ENCODE measurements around the gene RPS16. TPM values are rescaled to one million over a fixed set of nuclear protein-coding genes. Genes with fewer than 3 reads are reported as not detected.
A peak's percentile ranks its signal among the peaks of the same experiment; 100 is the strongest.
"Not testable (repeated sequence)": the region's sequence is repeated elsewhere in the genome, so short reads cannot be mapped to it uniquely, and the experiment has no call there.

The RPS16 gene
- total RNA-seq, 1 donor from 2014 or later: 2,151 TPM

DNA sequence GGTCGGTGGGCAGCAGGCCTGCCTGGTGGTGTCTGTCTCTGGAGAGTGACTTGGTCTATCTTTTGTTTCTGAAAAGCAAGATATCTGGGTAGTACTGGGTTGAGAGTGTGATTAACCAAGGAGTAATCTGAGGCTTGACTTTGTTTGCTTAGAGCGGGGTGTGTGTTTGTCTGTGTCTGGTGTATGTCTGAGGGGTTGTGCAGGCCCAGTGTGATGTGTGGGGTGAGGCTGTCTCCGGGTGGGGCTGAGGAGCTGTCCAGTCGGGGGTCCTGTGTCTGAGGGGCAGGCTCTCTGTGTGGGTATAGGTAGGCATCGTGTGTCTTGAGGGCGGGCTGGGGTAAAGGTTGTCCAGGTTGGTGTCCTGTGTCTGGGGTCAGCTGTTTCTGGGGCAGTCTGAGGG is 33.8 kb upstream of the RPS16 start:
- no peaks in the 10 kb centered on the region for H3K9me3 Mint-ChIP-seq (ENCODE audit: unreplicated experiment)
- peaks cover 62% of the 10 kb centered on the region for H3K36me3 Mint-ChIP-seq (ENCODE audit: low read depth, unreplicated experiment)
- DNase-seq (ENCODE audit: low spot score): no peak
- peaks cover 11% of the 10 kb centered on the region for H3K27me3 Mint-ChIP-seq (ENCODE audit: unreplicated experiment)
- peaks cover 8% of the 10 kb centered on the region for H3K4me1 Mint-ChIP-seq (ENCODE audit: unreplicated experiment)
- H3K4me3 Mint-ChIP-seq (ENCODE audit: unreplicated experiment): peak overlapping the region; percentile 8
- TF ChIP-seq CTCF (IDR thresholded peaks at IDR 0.05; ENCODE audit: unreplicated experiment): no peak
- H3K27ac Mint-ChIP-seq (ENCODE audit: unreplicated experiment): no peak overlapping the region

DNA sequence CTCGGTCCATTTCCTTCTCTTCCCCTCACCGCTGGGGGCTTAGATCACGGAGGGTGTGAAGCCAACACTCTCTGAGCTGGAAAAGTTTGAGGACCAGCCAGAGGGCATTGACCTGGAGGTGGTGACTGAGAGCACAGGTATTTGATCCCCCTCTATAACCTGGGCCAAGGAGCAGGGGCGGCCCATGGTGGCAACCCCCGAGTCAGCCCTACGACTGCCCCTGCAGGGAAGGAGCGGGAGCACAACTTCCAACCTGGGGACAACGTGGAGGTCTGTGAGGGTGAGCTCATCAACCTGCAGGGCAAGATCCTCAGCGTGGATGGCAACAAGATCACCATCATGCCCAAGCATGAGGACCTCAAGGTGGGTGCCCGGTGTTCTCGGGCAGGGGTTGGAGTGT is 33.3 kb upstream of the RPS16 start:
- Mint-ChIP-seq H3K4me1 (ENCODE audit: unreplicated experiment) (peaks cover 3% of the 10 kb centered on the region), H3K36me3 (ENCODE audit: low read depth, unreplicated experiment) (peaks cover 60% of the 10 kb centered on the region), H3K27me3 (ENCODE audit: unreplicated experiment) (peaks cover 11% of the 10 kb centered on the region), H3K27ac (ENCODE audit: unreplicated experiment) (no peak overlapping the region), H3K4me3 (ENCODE audit: unreplicated experiment) (no peak overlapping the region), H3K9me3 (ENCODE audit: unreplicated experiment) (no peaks in the 10 kb centered on the region)
- DNase-seq (ENCODE audit: low spot score): no peak
- no peak for TF ChIP-seq CTCF (IDR thresholded peaks at IDR 0.05; ENCODE audit: unreplicated experiment)

GRCh38 chr19:39467941-39468340 is 32.2 kb upstream of the RPS16 start:
- H3K36me3 Mint-ChIP-seq (ENCODE audit: low read depth, unreplicated experiment): peaks cover 60% of the 10 kb centered on the region
- no peak for DNase-seq (ENCODE audit: low spot score)
- no peak for TF ChIP-seq CTCF (IDR thresholded peaks at IDR 0.05; ENCODE audit: unreplicated experiment)

GRCh38 chr19:39465956-39466747 is 30.4 kb upstream of the RPS16 start:
- TF ChIP-seq CTCF (IDR thresholded peaks at IDR 0.05; ENCODE audit: unreplicated experiment): no peak
- Mint-ChIP-seq H3K9me3 (ENCODE audit: unreplicated experiment) (no peaks in the 10 kb centered on the region), H3K27me3 (ENCODE audit: unreplicated experiment) (peaks cover 8% of the 10 kb centered on the region), H3K36me3 (ENCODE audit: low read depth, unreplicated experiment) (peaks cover 55% of the 10 kb centered on the region), H3K4me1 (ENCODE audit: unreplicated experiment) (no peaks in the 10 kb centered on the region), H3K4me3 (ENCODE audit: unreplicated experiment) (peak overlapping the region; percentile 27), H3K27ac (ENCODE audit: unreplicated experiment) (peak overlapping the region; percentile 6)
- DNase-seq (ENCODE audit: low spot score): no peak

More at GRCh38 chr19:39467941-39468340, 32.2 kb upstream of the RPS16 start:
- no peaks in the 10 kb centered on the region for H3K9me3 Mint-ChIP-seq (ENCODE audit: unreplicated experiment)
- no peak overlapping the region for H3K27ac Mint-ChIP-seq (ENCODE audit: unreplicated experiment)
- peak overlapping the region; percentile 7 for H3K4me3 Mint-ChIP-seq (ENCODE audit: unreplicated experiment)
- H3K27me3 Mint-ChIP-seq (ENCODE audit: unreplicated experiment): peaks cover 11% of the 10 kb centered on the region
- no peaks in the 10 kb centered on the region for H3K4me1 Mint-ChIP-seq (ENCODE audit: unreplicated experiment)

DNA sequence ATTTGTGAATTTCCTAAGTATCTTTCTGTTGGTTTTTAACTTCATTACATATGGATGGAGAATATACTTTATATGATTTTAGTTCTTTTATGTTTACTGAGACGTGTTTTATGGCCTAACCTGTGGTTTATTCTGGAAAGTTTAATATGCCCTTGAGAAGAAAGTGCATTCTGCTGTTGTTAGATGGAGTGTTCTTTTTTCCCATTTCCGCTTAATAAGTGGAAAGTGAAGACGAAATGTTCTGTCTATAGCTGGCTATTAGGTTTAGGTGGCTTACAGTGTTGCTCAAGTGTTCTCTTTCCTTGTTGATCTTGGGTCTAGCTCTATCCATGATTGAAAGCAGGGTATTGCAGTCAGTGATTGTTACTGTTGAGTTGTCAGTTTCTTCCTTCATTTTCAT is 27.7 kb upstream of the RPS16 start:
- H3K4me1 Mint-ChIP-seq (ENCODE audit: unreplicated experiment): no peaks in the 10 kb centered on the region
- no peak overlapping the region for H3K27ac Mint-ChIP-seq (ENCODE audit: unreplicated experiment)
- H3K4me3 Mint-ChIP-seq (ENCODE audit: unreplicated experiment): no peak overlapping the region
- H3K36me3 Mint-ChIP-seq (ENCODE audit: low read depth, unreplicated experiment): peaks cover 50% of the 10 kb centered on the region
- no peak for TF ChIP-seq CTCF (IDR thresholded peaks at IDR 0.05; ENCODE audit: unreplicated experiment)
- no peaks in the 10 kb centered on the region for H3K9me3 Mint-ChIP-seq (ENCODE audit: unreplicated experiment)
- DNase-seq (ENCODE audit: low spot score): no peak
- peaks cover 7% of the 10 kb centered on the region for H3K27me3 Mint-ChIP-seq (ENCODE audit: unreplicated experiment)

- not testable (repeated sequence) for DNase-seq (ENCODE audit: low spot score); H3K9me3 Mint-ChIP-seq (ENCODE audit: unreplicated experiment); H3K4me3 Mint-ChIP-seq (ENCODE audit: unreplicated experiment); H3K27me3 Mint-ChIP-seq (ENCODE audit: unreplicated experiment); H3K27ac Mint-ChIP-seq (ENCODE audit: unreplicated experiment)
- Mint-ChIP-seq H3K4me1 (ENCODE audit: unreplicated experiment) (peaks cover 19% of the 10 kb centered on the region), H3K36me3 (ENCODE audit: low read depth, unreplicated experiment) (peaks cover 36% of the 10 kb centered on the region)
Measured at GRCh38 chr19:39451257-39451656, 15.5 kb upstream of the RPS16 start.
